Activated T-helper 17 cell treated with anti-CD3 and anti-CD28 coated beads, Interleukin-2, amount 50 U/mL, for 72 hours (primary cell): ENCODE results near the gene SNRK. TPM values are rescaled to one million over a fixed set of nuclear protein-coding genes. Genes with fewer than 3 reads are reported as not detected.

ENCODE experiments used
- ATAC-seq: fragments of 150-1000 bp; cut with Tn5 transposase; replicated peaks from 2 replicates; pipeline ENCODE4 v1.10.0; 2021; ENCODE audit warnings: mild to moderate bottlenecking, moderate library complexity
- H3K27ac Mint-ChIP-seq: one replicate; pipeline ENCODE4 v1.8.0; 2022; ENCODE audit warnings: mixed read lengths
- H3K27me3 Mint-ChIP-seq: one replicate; pipeline ENCODE4 v1.8.0; 2022; ENCODE audit warnings: mixed read lengths
- H3K36me3 Mint-ChIP-seq: one replicate; pipeline ENCODE4 v1.8.0; 2022; ENCODE audit warnings: low read depth, mild to moderate bottlenecking, mixed read lengths
- H3K4me1 Mint-ChIP-seq: one replicate; pipeline ENCODE4 v1.8.0; 2022; ENCODE audit warnings: mixed read lengths
- H3K4me3 Mint-ChIP-seq: one replicate; pipeline ENCODE4 v1.8.0; 2022; ENCODE audit warnings: mild to moderate bottlenecking, mixed read lengths
- H3K9me3 Mint-ChIP-seq: one replicate; pipeline ENCODE4 v1.8.0; 2022; ENCODE audit warnings: mixed read lengths
- total RNA-seq, 2 donors: library from RNA; stranded (reverse); gene quantifications; one replicate each; pipeline ENCODE4 v1.2.3, GENCODE V29; 2022

SNRK gene
- total RNA-seq, 2 donors from 2014 or later: 25.7 to 25.8 TPM

DNA sequence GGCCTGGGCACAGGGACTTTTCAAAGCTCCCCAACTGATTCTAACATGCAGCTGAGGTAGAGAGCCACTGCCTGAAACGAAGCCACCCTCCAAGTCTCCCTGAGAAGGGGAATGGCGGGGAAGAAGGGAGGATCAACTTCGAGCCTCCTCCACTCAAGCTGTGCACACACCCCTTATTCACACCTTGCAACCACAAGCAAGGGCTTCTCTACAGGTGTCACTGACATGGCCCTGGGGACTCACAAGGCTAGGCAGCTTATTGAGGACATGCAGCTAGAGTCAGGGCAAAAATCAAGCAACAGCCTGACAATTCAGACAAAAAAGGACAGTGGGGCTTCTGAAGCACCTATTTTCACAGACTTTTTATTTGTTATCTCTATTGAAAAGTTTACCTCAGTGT, 85.2 kb downstream of the SNRK start:
- no peaks in the 10 kb centered on the region for H3K36me3 Mint-ChIP-seq
- H3K27ac Mint-ChIP-seq: no peak overlapping the region
- no peaks in the 10 kb centered on the region for H3K27me3 Mint-ChIP-seq
- no peak for ATAC-seq
- H3K4me1 Mint-ChIP-seq: no peaks in the 10 kb centered on the region
- H3K9me3 Mint-ChIP-seq: no peaks in the 10 kb centered on the region
- no peak overlapping the region for H3K4me3 Mint-ChIP-seq

- Mint-ChIP-seq H3K4me3 (no peak overlapping the region), H3K36me3 (no peaks in the 10 kb centered on the region)
- ATAC-seq: no peak
Measured at GRCh38 chr3:43372007-43372740, 85.8 kb downstream of the SNRK start.

DNA sequence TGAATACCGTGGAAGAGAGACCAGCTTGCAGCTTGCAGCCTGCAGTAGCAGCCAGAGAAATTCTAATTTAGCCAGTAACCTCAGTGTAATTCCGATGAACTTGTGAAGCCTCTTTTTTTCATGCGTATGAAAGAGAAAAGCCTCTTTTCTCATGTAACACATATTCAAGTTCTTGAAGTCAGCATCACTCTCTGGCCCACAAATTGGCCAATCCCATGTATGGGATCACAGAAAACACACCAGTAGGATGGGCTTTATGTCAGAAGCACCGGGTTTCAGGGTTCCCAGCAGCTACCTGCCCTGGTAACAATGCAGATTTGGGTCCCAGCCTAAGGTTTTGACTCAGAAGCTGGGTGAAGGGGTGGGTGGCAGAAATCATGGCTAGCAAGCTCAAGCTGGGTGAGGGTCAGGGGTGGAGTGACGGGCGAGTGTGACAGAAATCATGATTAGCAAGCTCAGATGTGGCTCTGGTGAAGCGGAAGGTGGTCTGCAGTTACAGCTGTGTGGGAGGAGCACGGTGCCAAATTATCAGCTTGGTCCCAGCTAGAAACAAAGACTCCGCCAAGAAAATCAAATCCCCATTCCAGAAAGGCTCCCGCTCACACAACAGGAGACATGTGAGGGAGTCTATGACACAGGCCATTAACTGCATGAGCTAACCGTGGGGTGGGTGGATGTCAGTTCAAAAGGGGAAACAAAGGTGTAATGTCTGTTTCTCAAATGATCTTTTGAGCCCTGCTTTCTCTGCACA, 86.6 kb downstream of the SNRK start:
- Mint-ChIP-seq H3K4me3 (no peak overlapping the region), H3K4me1 (peaks cover 4% of the 10 kb centered on the region), H3K9me3 (no peaks in the 10 kb centered on the region), H3K36me3 (no peaks in the 10 kb centered on the region), H3K27me3 (no peaks in the 10 kb centered on the region), H3K27ac (no peak overlapping the region)
- no peak for ATAC-seq

More at GRCh38 chr3:43372007-43372740, 85.8 kb downstream of the SNRK start:
- no peaks in the 10 kb centered on the region for H3K4me1 Mint-ChIP-seq
- H3K27me3 Mint-ChIP-seq: no peaks in the 10 kb centered on the region
- no peaks in the 10 kb centered on the region for H3K9me3 Mint-ChIP-seq
- no peak overlapping the region for H3K27ac Mint-ChIP-seq

DNA sequence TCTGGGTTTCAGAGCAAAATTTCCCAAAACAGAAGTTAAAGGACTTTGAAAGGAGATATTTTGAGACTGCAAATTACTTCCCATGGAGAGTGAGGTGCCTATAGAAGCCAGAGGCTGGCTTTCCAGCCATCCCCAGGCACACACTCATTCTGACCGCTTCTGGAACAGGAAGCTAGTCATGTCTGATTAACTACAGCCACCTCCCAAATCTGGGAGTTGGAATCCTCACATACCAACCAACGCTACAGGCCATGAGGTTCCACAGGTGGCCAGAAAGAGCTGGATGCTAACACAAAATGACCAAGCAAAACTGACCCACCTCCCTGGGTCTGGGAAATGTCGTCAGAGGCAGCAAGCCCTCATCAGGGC, 87.2 kb downstream of the SNRK start:
- Mint-ChIP-seq H3K4me1 (peaks cover 4% of the 10 kb centered on the region), H3K27me3 (no peaks in the 10 kb centered on the region), H3K36me3 (no peaks in the 10 kb centered on the region), H3K9me3 (no peaks in the 10 kb centered on the region), H3K27ac (no peak overlapping the region), H3K4me3 (no peak overlapping the region)
- no peak for ATAC-seq

GRCh38 chr3:43378066-43378935, 92.0 kb downstream of the SNRK start:
- Mint-ChIP-seq H3K27ac (no peak overlapping the region), H3K9me3 (no peaks in the 10 kb centered on the region), H3K36me3 (no peaks in the 10 kb centered on the region), H3K27me3 (no peaks in the 10 kb centered on the region), H3K4me3 (no peak overlapping the region), H3K4me1 (peaks cover 9% of the 10 kb centered on the region)
- peak; percentile 92 for ATAC-seq

GRCh38 chr3:43379343-43379742, 93.0 kb downstream of the SNRK start:
- H3K4me3 Mint-ChIP-seq: no peak overlapping the region
- no peak overlapping the region for H3K27ac Mint-ChIP-seq
- ATAC-seq: no peak
- H3K4me1 Mint-ChIP-seq: peaks cover 9% of the 10 kb centered on the region
- no peaks in the 10 kb centered on the region for H3K27me3 Mint-ChIP-seq
- H3K9me3 Mint-ChIP-seq: no peaks in the 10 kb centered on the region
- no peaks in the 10 kb centered on the region for H3K36me3 Mint-ChIP-seq

DNA sequence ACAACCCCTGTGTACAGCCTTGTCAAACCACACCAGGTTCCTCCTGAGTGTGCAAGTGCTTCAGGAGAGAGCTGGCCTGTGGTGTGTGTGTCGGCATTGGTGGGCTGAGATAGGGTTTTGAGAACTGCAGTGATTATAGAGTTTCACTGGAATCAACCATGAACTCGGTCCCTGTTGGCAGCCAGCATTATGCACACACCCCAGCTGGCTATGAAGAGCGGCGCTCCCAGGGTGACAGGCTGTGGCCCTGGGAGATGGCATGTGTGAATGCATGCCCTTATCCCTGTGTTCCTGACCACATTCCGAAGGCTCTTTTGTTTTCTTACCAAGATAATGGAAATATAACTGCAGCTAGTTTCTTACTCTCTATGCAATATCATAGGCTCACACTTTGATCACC, 101.8 kb downstream of the SNRK start:
- Mint-ChIP-seq H3K27ac (no peak overlapping the region), H3K36me3 (no peaks in the 10 kb centered on the region), H3K9me3 (peaks cover 2% of the 10 kb centered on the region), H3K27me3 (no peaks in the 10 kb centered on the region), H3K4me1 (peaks cover 26% of the 10 kb centered on the region), H3K4me3 (no peak overlapping the region)
- no peak for ATAC-seq

DNA sequence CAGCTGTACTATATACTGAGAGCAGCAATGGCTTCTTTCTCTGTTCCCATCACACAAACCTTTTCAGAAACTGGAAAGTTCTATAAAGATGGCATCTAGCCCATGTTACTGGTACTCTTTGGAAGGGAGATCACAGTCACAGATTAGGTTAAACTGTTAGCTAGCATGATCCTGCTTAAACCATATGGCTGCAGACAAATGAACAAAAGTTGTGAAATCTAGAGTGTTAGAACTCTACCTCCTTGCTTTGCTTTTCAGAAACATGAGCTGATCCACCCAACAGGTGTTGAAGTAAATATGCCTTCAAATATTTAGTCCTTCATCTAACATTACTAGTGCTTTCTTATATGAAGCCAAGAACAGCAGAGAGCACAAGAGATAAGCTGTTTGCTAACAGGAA, 102.6 kb downstream of the SNRK start:
- Mint-ChIP-seq H3K4me1 (peaks cover 29% of the 10 kb centered on the region), H3K9me3 (peaks cover 6% of the 10 kb centered on the region), H3K36me3 (no peaks in the 10 kb centered on the region), H3K27me3 (no peaks in the 10 kb centered on the region), H3K4me3 (peak overlapping the region; percentile 64), H3K27ac (peak overlapping the region; percentile 90)
- ATAC-seq: no peak

GRCh38 chr3:43389388-43390254, 103.3 kb downstream of the SNRK start:
- Mint-ChIP-seq H3K4me3 (peak overlapping the region; percentile 64), H3K27ac (peak overlapping the region; percentile 90), H3K9me3 (peaks cover 6% of the 10 kb centered on the region), H3K36me3 (no peaks in the 10 kb centered on the region), H3K4me1 (peaks cover 29% of the 10 kb centered on the region), H3K27me3 (no peaks in the 10 kb centered on the region)
- peak; percentile 95 for ATAC-seq

GRCh38 chr3:43390255-43390588, 103.9 kb downstream of the SNRK start:
- Mint-ChIP-seq H3K27ac (peak overlapping the region; percentile 90), H3K4me1 (peaks cover 29% of the 10 kb centered on the region), H3K9me3 (peaks cover 6% of the 10 kb centered on the region)

GRCh38 chr3:43391621-43392020, 105.3 kb downstream of the SNRK start:
- peak; percentile 20 for ATAC-seq
- Mint-ChIP-seq H3K27me3 (no peaks in the 10 kb centered on the region), H3K4me1 (peaks cover 29% of the 10 kb centered on the region), H3K9me3 (peaks cover 6% of the 10 kb centered on the region), H3K27ac (peak overlapping the region; percentile 36), H3K36me3 (no peaks in the 10 kb centered on the region), H3K4me3 (no peak overlapping the region)

More at GRCh38 chr3:43390255-43390588, 103.9 kb downstream of the SNRK start:
- no peaks in the 10 kb centered on the region for H3K36me3 Mint-ChIP-seq
- peak overlapping the region; percentile 64 for H3K4me3 Mint-ChIP-seq
- H3K27me3 Mint-ChIP-seq: no peaks in the 10 kb centered on the region
- no peak for ATAC-seq

- ATAC-seq: no peak
- no peaks in the 10 kb centered on the region for H3K36me3 Mint-ChIP-seq
- peaks cover 23% of the 10 kb centered on the region for H3K4me1 Mint-ChIP-seq
- H3K27me3 Mint-ChIP-seq: no peaks in the 10 kb centered on the region
- peaks cover 6% of the 10 kb centered on the region for H3K9me3 Mint-ChIP-seq
- no peak overlapping the region for H3K4me3 Mint-ChIP-seq
- peak overlapping the region; percentile 11 for H3K27ac Mint-ChIP-seq
Measured at GRCh38 chr3:43394041-43394554, 107.8 kb downstream of the SNRK start.

DNA sequence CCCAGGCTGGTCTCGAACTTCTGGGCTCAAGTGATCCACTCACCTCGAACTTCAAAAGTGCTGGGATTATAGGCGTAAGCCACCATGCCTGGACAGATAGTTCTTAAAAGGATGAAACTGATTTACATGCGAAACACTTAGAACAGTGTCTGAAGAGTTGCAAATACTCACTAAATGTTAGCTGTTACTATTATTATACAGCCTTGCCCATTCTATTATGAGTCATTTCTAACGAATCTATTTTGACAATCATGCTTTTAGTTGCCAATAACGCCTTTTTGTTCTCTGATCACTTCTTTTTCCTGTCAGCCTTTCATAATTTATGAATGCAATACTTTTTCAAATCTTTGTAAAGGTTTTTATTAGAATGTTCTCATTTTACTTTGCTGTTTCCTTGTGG, 112.7 kb downstream of the SNRK start:
- H3K36me3 Mint-ChIP-seq: no peaks in the 10 kb centered on the region
- no peak overlapping the region for H3K27ac Mint-ChIP-seq
- ATAC-seq: no peak
- no peaks in the 10 kb centered on the region for H3K9me3 Mint-ChIP-seq
- no peaks in the 10 kb centered on the region for H3K4me1 Mint-ChIP-seq
- H3K4me3 Mint-ChIP-seq: no peak overlapping the region
- H3K27me3 Mint-ChIP-seq: no peaks in the 10 kb centered on the region

- Mint-ChIP-seq H3K9me3 (no peaks in the 10 kb centered on the region), H3K27me3 (no peaks in the 10 kb centered on the region), H3K27ac (no peak overlapping the region), H3K4me3 (no peak overlapping the region), H3K36me3 (no peaks in the 10 kb centered on the region), H3K4me1 (no peaks in the 10 kb centered on the region)
- ATAC-seq: no peak
Measured at GRCh38 chr3:43400167-43400566, 113.8 kb downstream of the SNRK start.
